KBM-7 (cell line): ENCODE results near the gene GLT6D1.

Experiments
- DNase-seq: peaks from one replicate; pipeline ENCODE4 v3.0.0-alpha.2; 2015
- in situ Hi-C: fragments of 300-500 bp; cut with MboI; formaldehyde crosslinking; loops from 2 replicates; pipeline ENCODE4 v1.14.3; 2020; ENCODE audit warnings: low sequenced_read_pairs, low pct_unique_long_range_greater_than_20kb, mixed read lengths

The GLT6D1 gene

DNA sequence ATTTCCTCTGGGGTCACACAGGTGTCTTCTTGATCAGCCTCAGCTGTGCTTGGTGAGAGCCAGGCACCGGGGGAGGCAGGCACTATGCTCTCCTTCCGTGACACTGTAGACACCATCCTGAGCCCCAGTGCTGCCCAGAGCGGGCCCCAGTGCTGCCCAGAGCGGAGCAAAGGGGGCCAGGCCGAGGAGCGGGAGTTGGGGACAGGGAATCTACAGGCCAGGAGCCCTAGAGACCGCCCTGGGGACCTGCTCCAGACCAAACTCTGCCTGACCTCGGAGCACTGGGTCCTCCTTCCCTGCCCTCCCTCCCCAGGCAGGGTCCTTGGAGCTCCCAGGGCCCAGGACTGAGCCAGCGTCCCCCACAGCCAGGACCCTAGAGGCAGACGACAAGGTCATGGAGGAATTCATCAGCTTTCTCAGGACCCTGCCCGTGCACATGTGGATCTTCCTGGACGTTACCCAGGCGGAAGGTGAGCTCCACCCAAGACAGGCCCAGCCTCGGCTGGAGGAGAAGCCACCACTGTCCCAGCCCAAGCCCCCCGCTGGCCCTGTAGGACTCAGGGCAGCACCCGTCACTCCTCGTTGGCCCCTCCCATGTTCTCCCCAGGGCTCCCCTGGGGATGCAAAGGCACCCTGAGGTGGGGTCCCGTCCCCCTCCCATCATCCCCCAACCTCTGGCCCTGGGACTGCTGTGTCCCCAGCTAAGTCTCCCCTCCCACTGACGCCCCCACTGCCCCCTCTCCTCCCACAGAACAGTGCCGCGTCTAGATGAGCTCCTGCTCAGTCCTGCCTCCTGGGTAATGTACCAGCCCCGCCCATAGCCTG is 47.6 kb downstream of the GLT6D1 start:
- in situ Hi-C loops, result no loop called here
- no peak for DNase-seq

DNA sequence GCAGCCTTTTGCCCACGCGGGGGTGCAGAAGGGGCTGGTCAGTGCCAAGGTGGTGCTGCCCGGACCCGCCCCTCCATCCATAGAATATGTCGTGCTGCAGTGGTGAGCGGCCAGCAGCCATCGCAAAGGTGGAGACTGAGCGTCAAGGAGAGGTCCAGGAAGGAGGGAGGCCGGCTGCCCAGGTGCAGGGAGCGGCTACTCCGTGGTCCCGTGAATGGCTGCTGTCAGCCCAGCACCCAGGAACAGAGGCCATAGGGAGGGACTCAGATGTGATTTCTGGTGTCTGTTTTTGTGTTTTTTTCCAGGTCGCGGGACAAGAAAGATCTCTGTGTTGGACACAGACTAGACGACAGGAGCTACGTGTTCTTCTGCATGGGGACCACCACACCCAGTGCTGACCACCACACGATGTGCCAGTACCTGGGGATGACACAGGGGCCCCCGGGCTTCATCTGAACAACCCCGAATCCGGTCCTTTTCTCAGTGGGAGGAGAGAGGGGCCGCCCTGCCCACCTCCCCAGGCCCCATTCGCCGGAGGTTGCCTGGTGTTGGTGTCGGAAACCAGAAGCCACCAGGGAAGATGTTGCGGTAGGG is 48.8 kb downstream of the GLT6D1 start:
- in situ Hi-C loops, result no loop called here
- DNase-seq, result no peak

DNA sequence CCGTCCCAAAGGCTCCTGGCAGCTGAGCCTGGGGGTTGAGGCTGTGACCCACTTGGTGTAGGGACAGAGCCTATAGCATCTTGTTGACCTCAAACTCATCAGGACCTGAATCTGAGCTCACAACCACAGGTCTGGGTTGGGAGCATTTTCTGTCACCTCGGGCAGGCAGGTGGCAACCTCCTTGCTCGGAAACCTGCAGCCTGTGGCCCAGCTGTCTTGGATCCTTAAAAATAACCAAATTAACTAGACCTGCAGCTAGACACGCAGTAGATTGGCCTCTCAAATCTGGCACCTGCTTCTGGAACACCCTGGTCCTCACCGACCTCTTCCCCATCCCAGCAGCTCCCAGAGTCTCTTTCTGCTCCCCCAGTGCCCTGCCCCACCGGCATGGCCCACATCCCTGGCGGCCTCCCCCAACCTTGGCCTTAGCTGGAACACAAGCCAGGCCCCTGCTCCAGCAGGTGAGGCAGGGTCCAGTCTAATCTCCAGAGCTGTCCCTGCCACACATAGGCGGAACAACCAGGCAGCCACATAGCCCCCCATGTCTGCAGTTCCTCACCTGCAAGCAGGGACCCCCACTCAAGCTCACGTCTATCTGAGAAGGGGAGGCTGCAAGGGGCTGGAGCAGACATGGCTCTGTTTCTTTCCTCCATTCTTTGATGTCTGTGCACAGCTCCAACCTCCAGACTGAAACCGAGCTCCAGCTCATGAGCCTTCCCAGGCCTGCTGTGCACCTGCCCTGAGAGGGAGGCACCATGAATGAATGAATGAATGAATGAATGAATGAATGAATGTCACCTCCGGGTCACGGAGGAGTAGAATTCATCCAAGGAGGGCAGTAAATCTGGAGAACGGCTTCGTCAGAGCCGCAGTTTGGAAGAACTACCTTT is 49.5 kb downstream of the GLT6D1 start:
- in situ Hi-C loops, result no loop called here
- DNase-seq, result no peak

DNA sequence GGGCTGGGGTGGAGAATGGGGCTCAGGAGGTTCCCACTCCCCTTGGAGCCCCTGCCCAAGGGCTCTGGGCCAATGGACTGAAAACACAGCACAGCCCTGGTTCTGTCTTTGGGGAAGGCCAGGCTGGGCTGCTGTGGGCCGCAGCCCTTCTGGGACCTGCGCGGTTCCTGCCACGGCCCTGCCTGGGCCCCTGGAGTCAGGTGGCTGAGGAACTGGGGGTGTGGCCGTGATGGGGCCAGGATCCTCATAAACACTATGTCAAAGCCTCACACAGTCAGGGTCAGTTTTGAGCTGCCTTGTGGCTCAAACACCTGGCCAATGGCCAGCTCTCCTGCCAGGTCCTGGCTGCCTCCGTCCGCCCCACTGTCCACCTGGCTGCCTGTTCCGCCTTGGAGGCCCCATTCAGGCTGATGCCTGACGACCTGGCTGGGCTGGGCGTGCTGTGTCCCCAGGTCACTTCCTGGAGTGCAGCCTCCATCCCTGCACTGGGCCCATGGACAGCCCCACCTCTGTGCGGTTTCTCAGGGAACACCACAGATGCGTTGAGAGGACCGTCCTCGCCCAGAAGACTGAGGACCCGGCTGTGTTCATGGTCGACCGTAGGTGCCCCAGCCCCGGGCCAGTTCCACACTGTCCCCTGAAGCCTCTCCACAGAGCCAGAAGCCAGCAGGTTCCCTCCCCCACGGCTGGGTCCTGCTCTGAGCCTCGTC is 50.3 kb downstream of the GLT6D1 start:
- no peak for DNase-seq
- in situ Hi-C loops, result no loop called here

DNA sequence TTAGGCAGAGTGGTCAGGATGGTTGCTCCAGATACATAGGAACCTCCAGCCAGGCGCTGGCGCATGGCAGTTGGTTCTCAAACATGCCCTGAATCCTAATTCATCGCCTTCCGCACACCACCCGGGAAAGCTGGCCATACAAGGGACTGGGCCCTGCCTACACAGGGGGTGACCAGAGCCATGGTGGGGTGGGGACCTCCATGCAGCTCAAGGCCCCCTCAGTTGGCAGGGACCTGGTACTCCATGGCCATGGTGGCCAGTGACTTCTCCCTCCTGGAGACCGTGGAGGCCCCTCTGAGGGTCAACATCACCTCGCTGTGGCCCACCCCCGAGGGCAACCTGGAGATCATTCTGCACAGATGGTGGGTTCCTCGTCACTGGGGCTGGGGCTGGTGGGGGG is 51.0 kb downstream of the GLT6D1 start:
- in situ Hi-C loops, result no loop called here
- DNase-seq, result no peak

DNA sequence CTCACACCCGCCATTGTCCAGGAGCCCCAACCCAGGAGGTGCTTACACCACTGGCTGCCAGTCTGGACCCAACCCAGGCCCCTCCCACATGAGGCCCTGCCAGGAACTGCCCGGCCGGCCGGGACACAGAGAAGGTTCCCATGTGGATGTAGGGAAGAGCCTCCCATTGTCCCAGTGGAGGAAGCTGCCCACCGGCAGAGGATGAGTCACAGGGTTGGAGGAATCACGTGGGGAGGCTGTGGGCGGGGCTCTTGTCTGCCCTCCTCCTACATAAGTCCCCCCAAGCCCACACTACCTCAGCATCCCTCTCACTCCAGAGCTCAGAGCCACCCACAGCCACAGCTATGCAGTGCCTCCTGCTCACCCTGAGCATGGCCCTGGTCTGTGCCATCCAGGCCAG is 51.7 kb downstream of the GLT6D1 start:
- DNase-seq, result no peak
- in situ Hi-C loops, result no loop called here

DNA sequence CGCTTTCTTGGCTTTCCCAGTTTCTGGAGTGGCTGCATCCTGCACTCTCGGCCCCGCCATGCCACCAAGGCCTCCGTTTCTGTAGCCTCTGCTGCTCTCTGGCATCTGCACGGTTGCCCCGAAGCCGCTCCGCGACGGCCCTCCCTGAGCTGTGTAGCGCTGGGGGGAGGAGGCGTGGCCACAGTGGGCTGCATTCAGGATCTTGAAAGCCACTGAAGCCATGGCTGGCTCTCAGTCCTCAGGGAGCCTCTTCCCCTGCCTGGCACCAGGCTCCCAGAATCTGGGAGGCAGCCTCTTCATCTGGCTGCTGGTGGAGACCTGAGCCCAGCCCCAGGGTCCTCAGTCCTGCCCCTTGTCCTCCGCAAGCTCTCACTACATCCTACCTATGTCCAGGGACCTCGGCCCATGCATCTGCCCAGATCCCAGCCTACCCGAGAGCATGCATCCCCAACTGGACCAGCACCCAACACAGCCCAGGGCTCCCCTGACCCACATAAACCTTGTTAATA is 52.7 kb downstream of the GLT6D1 start:
- no peak for DNase-seq
- in situ Hi-C loops, result no loop called here

DNA sequence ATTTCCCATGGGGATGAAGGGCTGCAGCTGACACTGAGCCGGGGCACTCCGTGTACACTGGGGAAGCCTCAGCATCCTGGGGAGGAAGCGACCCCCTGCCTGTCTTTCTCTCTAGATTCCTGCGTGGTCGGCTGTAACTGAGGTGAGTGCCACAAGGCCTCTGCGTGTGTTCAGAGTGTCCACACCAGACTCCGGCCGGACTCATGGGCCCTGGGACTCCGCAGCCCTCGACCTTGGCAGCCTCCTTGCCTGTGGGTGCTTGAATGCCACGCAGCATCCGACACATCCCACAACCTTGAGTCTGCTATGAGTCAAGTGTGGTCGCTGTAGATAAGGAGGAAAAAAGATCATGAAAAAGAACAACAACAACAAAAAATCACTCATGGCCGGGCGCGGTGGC is 54.4 kb downstream of the GLT6D1 start:
- in situ Hi-C loops, result no loop called here
- DNase-seq, result no peak

DNA sequence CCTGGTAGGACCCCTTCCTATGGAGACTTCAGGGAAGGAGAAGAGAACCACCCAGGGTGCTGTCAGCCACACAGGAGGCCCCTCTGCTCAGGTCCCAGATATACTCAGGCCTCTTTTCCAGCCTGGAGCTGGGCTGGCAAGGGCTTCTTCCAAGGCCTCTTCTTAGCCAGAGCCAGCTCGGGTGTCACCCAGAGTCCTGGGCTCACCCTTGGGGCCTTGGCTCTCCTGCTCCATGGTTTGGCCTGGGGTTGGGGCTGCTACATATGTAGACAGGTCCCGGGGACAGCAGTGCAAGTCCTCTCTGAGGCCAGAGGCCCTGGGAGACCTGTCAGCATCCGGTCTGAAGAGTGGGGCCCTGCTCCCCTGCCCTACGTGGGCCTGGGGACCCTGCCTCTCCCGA is 55.0 kb downstream of the GLT6D1 start:
- in situ Hi-C loops, result no loop called here
- no peak for DNase-seq

DNA sequence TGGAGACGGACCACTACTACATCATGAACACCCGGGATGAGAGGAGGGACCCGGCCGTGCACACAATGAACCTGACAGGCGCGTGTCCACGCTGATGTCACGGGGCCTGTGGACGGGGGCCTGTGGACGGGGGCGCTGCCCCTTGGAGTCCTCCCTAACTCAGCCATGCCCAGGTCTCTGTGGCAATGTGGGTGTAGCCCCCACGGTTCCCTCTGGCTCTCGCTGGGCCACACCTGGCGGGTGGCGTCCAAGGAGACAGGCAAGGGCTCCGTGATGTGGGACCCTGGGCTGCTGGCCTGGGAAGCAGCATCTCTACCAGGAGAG is 55.7 kb downstream of the GLT6D1 start:
- in situ Hi-C loops, result no loop called here
- DNase-seq, result no peak

DNA sequence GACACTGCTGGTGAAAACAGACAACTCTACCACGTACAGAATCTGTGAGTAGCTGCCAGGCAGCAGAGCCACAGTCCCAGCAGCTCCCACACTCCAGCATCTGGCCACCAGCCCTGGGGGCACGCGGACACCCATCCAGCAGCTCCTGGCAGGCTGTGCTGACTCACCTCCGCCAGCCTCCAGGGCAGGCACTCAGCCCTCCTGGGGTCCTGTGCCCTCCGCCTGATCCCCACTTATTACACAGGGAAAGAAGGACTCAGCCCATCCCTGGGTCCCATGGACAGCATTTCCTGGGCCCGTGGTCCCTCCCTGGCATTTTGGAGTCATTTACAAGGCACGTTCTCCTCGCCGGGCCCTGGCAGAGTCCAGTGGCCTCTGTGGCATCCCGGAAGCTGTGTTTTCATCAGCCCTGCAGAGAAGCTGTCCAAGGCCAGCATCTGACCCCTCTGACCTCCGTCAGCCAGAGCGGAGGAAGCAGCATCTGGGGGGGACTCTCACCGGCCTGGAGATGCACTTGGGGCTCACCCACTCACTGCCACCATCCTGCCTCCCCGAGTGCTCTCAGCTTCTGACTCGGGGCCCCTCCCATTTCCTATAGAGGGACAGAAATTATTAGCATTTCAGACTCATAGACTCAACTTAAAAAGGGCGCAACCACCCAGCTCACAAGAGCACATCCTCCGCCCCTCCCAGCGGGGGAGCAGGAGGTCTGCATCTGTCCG is 56.2 kb downstream of the GLT6D1 start:
- in situ Hi-C loops, result no loop called here

DNA sequence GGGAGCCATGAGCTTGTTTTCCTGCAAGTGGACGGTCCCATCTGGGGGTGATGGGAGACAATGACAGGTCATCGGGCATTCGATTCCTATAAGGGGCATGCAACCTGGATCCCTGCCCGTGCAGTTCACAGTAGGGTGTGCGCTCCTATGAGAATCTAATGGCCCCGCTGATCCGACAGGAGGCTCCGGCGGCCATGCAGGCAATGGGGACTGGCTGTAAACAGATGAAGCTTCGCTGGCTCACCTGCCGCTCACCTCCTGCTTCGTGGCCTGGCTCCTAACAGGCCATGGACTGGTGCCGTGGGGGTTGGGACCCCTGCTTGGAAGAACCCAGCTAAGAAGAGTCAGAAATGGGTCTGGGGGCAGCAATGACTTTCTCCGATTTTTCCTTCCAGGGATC is 56.8 kb downstream of the GLT6D1 start:
- in situ Hi-C loops, result no loop called here
- DNase-seq, result no peak

More for the DNA sequence above, 56.2 kb downstream of the GLT6D1 start:
- DNase-seq, result no peak

DNA sequence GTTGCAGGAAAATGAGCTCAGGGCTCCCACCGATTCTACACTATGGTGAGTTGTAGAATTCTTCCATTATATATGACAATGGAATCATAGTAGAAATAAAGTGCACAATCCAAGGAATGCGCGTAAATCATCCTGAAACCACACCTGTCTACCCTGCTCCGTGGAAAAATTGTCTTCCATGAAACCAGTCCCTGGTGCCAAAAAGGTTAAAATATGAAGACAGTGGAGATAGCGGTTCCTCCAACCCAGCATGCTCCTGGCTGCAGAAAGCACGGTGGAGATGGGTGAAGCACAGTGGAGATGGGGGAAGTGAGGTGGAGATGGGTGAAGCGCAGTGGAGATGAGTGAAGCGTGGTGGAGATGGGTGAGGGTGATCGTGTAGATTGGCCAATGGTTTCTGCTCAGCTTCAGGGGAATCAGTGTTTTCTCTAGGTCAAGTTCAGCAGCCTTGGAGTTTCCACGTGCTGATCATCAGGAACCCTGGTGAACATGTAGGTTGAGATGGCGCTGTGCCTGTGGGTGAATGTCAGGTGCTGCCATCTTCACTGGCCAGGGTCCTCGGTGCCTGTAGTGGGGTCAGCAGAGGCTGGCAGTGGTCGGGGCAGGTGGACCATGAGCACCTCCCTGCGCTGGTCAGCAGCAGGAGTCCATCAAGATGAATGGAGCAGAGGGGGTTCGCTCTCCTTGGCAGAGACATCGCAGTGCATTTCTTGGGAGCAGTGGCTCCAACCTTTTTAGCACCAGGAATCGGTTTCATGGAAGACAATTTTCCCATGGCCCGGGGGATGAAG is 57.5 kb downstream of the GLT6D1 start:
- DNase-seq, result no peak
- in situ Hi-C loops, result no loop called here

DNA sequence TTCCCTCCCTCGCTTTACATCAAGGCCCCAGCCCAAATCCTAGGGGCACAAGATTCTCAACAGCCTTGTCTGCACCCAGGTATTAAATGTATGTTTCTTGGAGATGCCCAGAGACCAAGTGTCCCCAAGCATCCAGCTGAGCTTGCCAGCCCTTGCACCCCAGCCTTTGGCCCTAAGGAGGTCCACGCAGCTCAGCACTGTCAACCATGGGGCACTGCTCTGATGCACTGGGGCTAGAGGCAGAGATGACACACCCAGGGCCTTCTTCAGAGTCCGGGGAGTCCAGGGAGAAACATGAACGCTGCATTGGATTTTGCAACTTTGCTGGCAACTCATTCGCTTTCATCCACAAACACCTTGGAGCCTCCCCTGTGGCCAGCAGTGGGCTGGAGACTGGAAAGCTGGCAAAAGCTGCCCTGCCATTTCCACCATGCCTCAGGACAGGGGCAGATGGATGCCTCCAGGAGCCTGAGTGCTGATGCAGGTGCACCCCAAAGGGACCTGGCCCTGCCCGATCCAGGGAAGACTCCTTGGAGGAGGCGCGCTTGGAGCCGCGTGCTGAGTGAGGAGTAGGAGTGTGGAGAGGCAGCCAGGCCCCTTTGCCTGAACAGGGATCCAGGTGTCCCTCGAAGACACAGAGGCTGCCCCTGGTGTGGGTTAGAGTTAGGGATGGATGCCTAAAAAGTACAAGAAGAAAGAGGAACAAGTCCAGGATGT is 58.5 kb downstream of the GLT6D1 start:
- no peak for DNase-seq
- in situ Hi-C loops, result no loop called here

DNA sequence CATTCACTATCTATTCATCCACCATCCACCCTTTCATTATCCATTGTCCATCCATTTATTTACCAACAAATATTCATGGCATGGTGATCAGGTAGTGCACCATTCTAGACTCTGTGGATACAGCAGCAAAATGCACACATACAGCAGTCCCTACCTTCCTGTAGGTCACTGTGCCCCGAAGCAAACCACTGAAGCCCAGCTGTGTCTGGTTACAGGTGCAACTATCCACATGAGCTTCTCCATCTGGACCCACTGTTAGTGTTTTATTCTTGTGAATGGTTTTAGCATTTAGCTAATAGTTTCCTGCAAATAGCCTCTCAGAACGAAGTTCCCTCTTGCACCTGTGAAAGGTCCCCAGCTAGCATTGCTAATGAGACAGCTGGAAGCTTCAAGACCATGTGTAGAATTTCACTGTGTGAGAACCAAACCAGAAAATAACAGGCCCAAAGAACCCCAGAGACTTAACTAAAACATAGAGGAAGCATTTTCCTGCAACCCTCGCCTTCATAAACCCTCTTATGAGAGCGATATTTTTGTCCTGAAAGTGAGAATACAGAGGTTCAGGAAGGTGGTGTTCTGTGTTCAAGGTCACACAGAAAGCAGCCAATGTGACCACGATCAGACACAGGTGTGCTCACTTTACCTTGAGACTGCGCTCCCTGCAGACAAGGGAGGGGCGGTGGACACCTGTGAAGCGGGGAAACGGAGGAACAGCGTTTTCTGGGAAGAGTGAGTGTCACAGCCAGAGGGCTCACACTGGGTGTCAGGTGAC is 59.3 kb downstream of the GLT6D1 start:
- in situ Hi-C loops, result no loop called here
- no peak for DNase-seq

DNA sequence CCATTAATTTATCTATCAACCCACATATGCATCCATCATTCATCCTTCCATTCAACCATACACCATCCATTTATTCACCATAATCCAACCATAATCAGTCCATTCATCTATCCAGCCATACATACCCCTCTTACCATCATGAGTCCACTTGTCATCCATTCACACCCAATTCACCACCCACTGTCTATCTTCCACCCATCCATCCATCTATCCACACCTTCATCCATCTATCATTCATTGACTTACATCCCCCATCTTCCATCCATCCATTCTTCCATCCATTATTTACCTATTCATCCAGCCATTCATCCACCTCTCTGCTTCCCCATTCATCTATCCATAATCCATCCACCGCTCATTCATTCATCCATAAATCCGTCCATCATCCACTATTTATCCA is 60.0 kb downstream of the GLT6D1 start:
- no peak for DNase-seq
- in situ Hi-C loops, result no loop called here

DNA sequence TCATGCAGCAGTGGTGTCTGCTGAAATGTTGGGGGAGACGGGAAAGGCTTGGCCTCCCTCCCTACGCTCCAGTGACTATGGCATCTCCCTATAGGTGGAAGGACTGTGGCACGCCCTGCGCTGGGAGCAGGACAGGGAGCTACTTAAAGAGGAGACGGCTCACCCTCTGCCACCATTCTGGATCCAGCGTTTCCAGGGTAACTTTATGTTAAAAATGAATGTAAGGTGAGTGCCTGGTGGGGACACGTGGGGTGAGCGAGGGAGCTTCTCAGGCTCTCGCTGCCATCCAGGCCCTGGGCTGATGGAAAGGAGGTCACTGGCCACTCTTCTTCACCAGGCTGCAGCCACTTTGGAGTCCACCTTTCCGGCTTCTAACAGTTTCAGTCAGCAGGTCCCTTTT is 62.1 kb downstream of the GLT6D1 start:
- in situ Hi-C loops, result no loop called here
- no peak for DNase-seq
